ENCODE measurements around the gene PPM1E.

DNA sequence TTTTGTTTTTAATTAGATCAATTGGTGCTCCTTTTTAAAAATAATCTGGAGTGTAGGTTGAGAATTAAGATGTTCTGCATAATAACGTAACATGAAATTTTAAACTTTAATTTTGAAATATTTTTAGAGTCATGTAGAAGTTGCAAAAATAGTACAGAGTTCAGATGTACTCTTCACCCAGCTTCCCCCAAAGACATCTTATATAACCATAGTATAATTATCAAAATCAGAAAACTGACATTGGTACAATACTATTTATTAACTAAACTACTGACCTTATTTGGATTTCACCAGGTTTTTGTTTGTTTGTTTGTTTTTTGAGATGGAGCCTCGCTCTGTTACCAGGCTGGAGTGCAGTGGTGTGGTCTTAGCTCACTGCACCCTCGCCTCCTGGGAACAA is 76.9 kb downstream of the PPM1E start:
- TF ChIP-seq SP1 (IDR thresholded peaks at IDR 0.05) (no peak), ELF4 (IDR thresholded peaks at IDR 0.05) (no peak)
